ENCODE measurements around the gene OGFOD3. TPM values are rescaled to one million over a fixed set of nuclear protein-coding genes. Genes with fewer than 3 reads are reported as not detected.

The OGFOD3 gene
- total and polyA plus RNA-seq, 9 of the 15 experiments (the other 6 are each of a cell fraction or from before 2014, with no cell fraction given) = 0.69 to 44.7 (median 18.9) TPM

- ATAC-seq (no peak), FAIRE-seq (no peak), DNase-seq (ENCODE audit: extremely low read depth in 1 of 4, low spot score in 3 of 4) (no peak)
- Histone ChIP-seq H3K27ac (ENCODE audit: extremely low read depth, low read depth, low read length) (no peak overlapping the region), H3K4me1 (replicated peaks in 1 of 2; ENCODE audit: control insufficient read depth in 2 of 2, insufficient read depth in 2 of 2, low read length in 2 of 2) (peaks cover 0 to 43% of the 10 kb centered on the region in 2 experiments; a peak in 2 of 5 replicates), H3K4me2 (ENCODE audit: insufficient read depth, low read length) (no peak overlapping the region), H3K27me3 (ENCODE audit: control insufficient read depth in 2 of 2, insufficient read depth in 2 of 2, low read length in 2 of 2) (no peaks in the 10 kb centered on the region), H2AFZ (ENCODE audit: low read depth, low read length) (no peak overlapping the region), H3K36me3 (ENCODE audit: control insufficient read depth, insufficient read depth, low read length) (no peaks in the 10 kb centered on the region), H3K79me2 (ENCODE audit: control insufficient read depth, insufficient read depth, low read length) (no peaks in the 10 kb centered on the region), H3K4me3 (no peak overlapping the region), H3K9me1 (ENCODE audit: control insufficient read depth, insufficient read depth, low read length) (no peaks in the 10 kb centered on the region), H4K20me1 (replicated peaks; ENCODE audit: control insufficient read depth, insufficient read depth, low read length) (no peaks in the 10 kb centered on the region), H3K9ac (ENCODE audit: insufficient read depth in 1 of 2, low read depth in 2 of 2, low read length in 2 of 2) (peak overlapping the region in 1 of 2 experiments; percentile 52; a peak in 2 of 4 replicates), H3K9me3 (replicated peaks; ENCODE audit: control insufficient read depth, insufficient read depth, low read depth, low read length) (no peaks in the 10 kb centered on the region)
- no peak for TF ChIP-seq EGR1 (conservative IDR thresholded peaks at IDR 0.05)
- no peak for TF ChIP-seq YBX1 (IDR thresholded peaks at IDR 0.05)
- TF ChIP-seq POLR2G (IDR thresholded peaks at IDR 0.05; ENCODE audit: low read depth, low read length) = peak; percentile 31
- no peak for TF ChIP-seq PRPF4 (IDR thresholded peaks at IDR 0.05; ENCODE audit: insufficient read depth, low read depth, low read length, poor library complexity, severe bottlenecking)
- TF ChIP-seq MCM7 (IDR thresholded peaks at IDR 0.05) = no peak
- no peak for TF ChIP-seq NCOA4 (IDR thresholded peaks at IDR 0.05; ENCODE audit: partially characterized antibody)
- intact Hi-C loops (cut with micrococcal nuclease) = no loop called here
- BruUV-seq (replicated peaks) = no TSS peak
- in situ Hi-C loops (cut with MboI) = no loop called here
- 75% methylated on average over 23 of the region's 32 CpGs for WGBS (ENCODE audit: insufficient coverage, low coverage, missing lambda C conversion rate)
- CTCF ChIA-PET (ENCODE audit: low intra/inter-chr PET ratio) = no interaction called here
- POLR2A ChIA-PET = interaction anchor here (0.5 to 1.3 kb wide), 3 partner anchors 9 to 353 kb away, joined by 3 to 5 read pairs (median 4); no protein-coding TSS in a partner anchor
These were observed 15.3 kb upstream of the OGFOD3 start for GRCh38 chr17:82433560-82434215.

- H3K4me3 ChIP-seq = no peak overlapping the region
- WGBS (ENCODE audit: insufficient coverage, low coverage, missing lambda C conversion rate) = 66% methylated on average over 8 of the region's 8 CpGs
- H3K9ac ChIP-seq (ENCODE audit: insufficient read depth in 1 of 2, low read depth in 2 of 2, low read length in 2 of 2) = no peak overlapping the region
- ChIA-PET CTCF (ENCODE audit: low intra/inter-chr PET ratio) (no interaction called here), POLR2A (no interaction called here)
- ATAC-seq (no peak), DNase-seq (ENCODE audit: extremely low read depth in 1 of 4, low spot score in 3 of 4) (no peak), FAIRE-seq (no peak)
- 0 out of 2 replicates have a peak, but pooled peaks have one; percentile 23 for TF ChIP-seq POLR2G (IDR thresholded peaks at IDR 0.05; ENCODE audit: low read depth, low read length)
- TF ChIP-seq ZNF398 (CRISPR knock-in tag; IDR thresholded peaks at IDR 0.05) = no peak
- peak; percentile 25; the same call in 1 of the 2 replicates for TF ChIP-seq EGR1 (conservative IDR thresholded peaks at IDR 0.05)
- TF ChIP-seq, protein P1, sequence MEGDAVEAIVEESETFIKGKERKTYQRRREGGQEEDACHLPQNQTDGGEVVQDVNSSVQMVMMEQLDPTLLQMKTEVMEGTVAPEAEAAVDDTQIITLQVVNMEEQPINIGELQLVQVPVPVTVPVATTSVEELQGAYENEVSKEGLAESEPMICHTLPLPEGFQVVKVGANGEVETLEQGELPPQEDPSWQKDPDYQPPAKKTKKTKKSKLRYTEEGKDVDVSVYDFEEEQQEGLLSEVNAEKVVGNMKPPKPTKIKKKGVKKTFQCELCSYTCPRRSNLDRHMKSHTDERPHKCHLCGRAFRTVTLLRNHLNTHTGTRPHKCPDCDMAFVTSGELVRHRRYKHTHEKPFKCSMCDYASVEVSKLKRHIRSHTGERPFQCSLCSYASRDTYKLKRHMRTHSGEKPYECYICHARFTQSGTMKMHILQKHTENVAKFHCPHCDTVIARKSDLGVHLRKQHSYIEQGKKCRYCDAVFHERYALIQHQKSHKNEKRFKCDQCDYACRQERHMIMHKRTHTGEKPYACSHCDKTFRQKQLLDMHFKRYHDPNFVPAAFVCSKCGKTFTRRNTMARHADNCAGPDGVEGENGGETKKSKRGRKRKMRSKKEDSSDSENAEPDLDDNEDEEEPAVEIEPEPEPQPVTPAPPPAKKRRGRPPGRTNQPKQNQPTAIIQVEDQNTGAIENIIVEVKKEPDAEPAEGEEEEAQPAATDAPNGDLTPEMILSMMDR (IDR thresholded peaks at IDR 0.05 in 2 of 3, conservative IDR thresholded peaks at IDR 0.05 in 1 of 3; ENCODE audit: insufficient read depth in 2 of 3, low read depth in 1 of 3, low read length in 3 of 3) = 0 out of 6 replicates have a peak, but pooled peaks of 1 of the 3 experiments have one; percentile 12
- no peak for TF ChIP-seq ZNF280B (CRISPR knock-in tag; IDR thresholded peaks at IDR 0.05)
- intact Hi-C loops (cut with micrococcal nuclease) (no loop called here), in situ Hi-C loops (cut with MboI) (no loop called here)
- no peaks in the 10 kb centered on the region for H3K9me1 ChIP-seq (ENCODE audit: control insufficient read depth, insufficient read depth, low read length)
- no peaks in the 10 kb centered on the region for H3K9me3 ChIP-seq (replicated peaks; ENCODE audit: control insufficient read depth, insufficient read depth, low read depth, low read length)
- H3K36me3 ChIP-seq (ENCODE audit: control insufficient read depth, insufficient read depth, low read length) = no peaks in the 10 kb centered on the region
- no peak overlapping the region for H2AFZ ChIP-seq (ENCODE audit: low read depth, low read length)
- H3K4me1 ChIP-seq (replicated peaks in 1 of 2; ENCODE audit: control insufficient read depth in 2 of 2, insufficient read depth in 2 of 2, low read length in 2 of 2) = peaks cover 0 to 37% of the 10 kb centered on the region in 2 experiments; a peak in 2 of 5 replicates
- H3K27me3 ChIP-seq (ENCODE audit: control insufficient read depth in 2 of 2, insufficient read depth in 2 of 2, low read length in 2 of 2) = no peaks in the 10 kb centered on the region
- no TSS peak for BruUV-seq (replicated peaks)
- H3K27ac ChIP-seq (ENCODE audit: extremely low read depth, low read depth, low read length) = no peak overlapping the region
- H4K20me1 ChIP-seq (replicated peaks; ENCODE audit: control insufficient read depth, insufficient read depth, low read length) = no peaks in the 10 kb centered on the region
- H3K4me2 ChIP-seq (ENCODE audit: insufficient read depth, low read length) = no peak overlapping the region
- no peaks in the 10 kb centered on the region for H3K79me2 ChIP-seq (ENCODE audit: control insufficient read depth, insufficient read depth, low read length)
These were observed 13.6 kb upstream of the OGFOD3 start for GRCh38 chr17:82432017-82432416.
